DMS153 treated with DMSO at 0.1 percent for 48 hours (cell line): Measurements from ENCODE around the gene TOMM70.
"Not testable (repeated sequence)": the region's sequence is repeated elsewhere in the genome, so short reads cannot be mapped to it uniquely, and the experiment has no call there.

Experiments used
- DNase-seq: peaks from one replicate; lab custom pipeline; 2025; ENCODE audit not compliant: unreplicated experiment; lab: John Stamatoyannopoulos, UW

Gene TOMM70

GRCh38 chr3:100400780-100401673 is at the start of gene TOMM70, which contains the start of gene LNP1:
TOMM70 (minus strand) TSS chr3:100401089; CDS start chr3:100400949, 140 bp downstream.
LNP1 (plus strand) TSS chr3:100401539; CDS start chr3:100429730, 28,191 bp downstream.
- DNase-seq, result peak; percentile 97

GRCh38 chr3:100449214-100449613 is 48.3 kb upstream of the TOMM70 start:
- DNase-seq, result no peak

GRCh38 chr3:100448079-100448478 is 47.2 kb upstream of the TOMM70 start:
- no peak for DNase-seq

- DNase-seq, result not testable (repeated sequence)
Observed at GRCh38 chr3:100447067-100447466, 46.2 kb upstream of the TOMM70 start.

GRCh38 chr3:100443690-100444089 is 42.8 kb upstream of the TOMM70 start:
- no peak for DNase-seq

- DNase-seq, result no peak
Observed at GRCh38 chr3:100440895-100441294, 40.0 kb upstream of the TOMM70 start.

GRCh38 chr3:100438623-100438974 is 37.7 kb upstream of the TOMM70 start:
- DNase-seq, result no peak

- DNase-seq, result no peak
Observed at GRCh38 chr3:100437721-100438622, 37.1 kb upstream of the TOMM70 start.

GRCh38 chr3:100436951-100437350 is 36.1 kb upstream of the TOMM70 start:
- DNase-seq, result no peak

GRCh38 chr3:100429187-100429716 is 28.4 kb upstream of the TOMM70 start:
- no peak for DNase-seq

- DNase-seq, result no peak
Observed at GRCh38 chr3:100427699-100428098, 26.8 kb upstream of the TOMM70 start.

GRCh38 chr3:100426067-100426682 is 25.3 kb upstream of the TOMM70 start:
- no peak for DNase-seq

- DNase-seq, result no peak
Observed at GRCh38 chr3:100425316-100425715, 24.4 kb upstream of the TOMM70 start.

- no peak for DNase-seq
Observed at GRCh38 chr3:100424261-100424660, 23.4 kb upstream of the TOMM70 start.

GRCh38 chr3:100423611-100424010 is 22.7 kb upstream of the TOMM70 start:
- DNase-seq, result no peak

GRCh38 chr3:100420885-100421284 is 20.0 kb upstream of the TOMM70 start:
- no peak for DNase-seq

GRCh38 chr3:100419406-100419805 is 18.5 kb upstream of the TOMM70 start:
- DNase-seq, result no peak

GRCh38 chr3:100416863-100417262 is 16.0 kb upstream of the TOMM70 start:
- DNase-seq, result no peak

- no peak for DNase-seq
Observed at GRCh38 chr3:100416176-100416575, 15.3 kb upstream of the TOMM70 start.

GRCh38 chr3:100413613-100414012 is 12.7 kb upstream of the TOMM70 start:
- no peak for DNase-seq
